PC-3 (cell line): Measurements from ENCODE around the gene STRADA.

Experiments used
- EZH2 ChIP-seq: fragments of 300-600 bp; sonication (generic); IDR thresholded peaks from one replicate; pipeline ENCODE4 v1.6.1; 2017; ENCODE audit warnings: antibody characterized with exemption, mild to moderate bottlenecking, low read length; ENCODE audit not compliant: unreplicated experiment
- TF ChIP-seq, protein P1 (sequence below): fragments of 300-600 bp; sonication (generic); conservative IDR thresholded peaks from 2 replicates; pipeline ENCODE4 v1.5.1; 2017; ENCODE audit warnings: antibody characterized with exemption, low read depth, mild to moderate bottlenecking, low read length

DNA sequence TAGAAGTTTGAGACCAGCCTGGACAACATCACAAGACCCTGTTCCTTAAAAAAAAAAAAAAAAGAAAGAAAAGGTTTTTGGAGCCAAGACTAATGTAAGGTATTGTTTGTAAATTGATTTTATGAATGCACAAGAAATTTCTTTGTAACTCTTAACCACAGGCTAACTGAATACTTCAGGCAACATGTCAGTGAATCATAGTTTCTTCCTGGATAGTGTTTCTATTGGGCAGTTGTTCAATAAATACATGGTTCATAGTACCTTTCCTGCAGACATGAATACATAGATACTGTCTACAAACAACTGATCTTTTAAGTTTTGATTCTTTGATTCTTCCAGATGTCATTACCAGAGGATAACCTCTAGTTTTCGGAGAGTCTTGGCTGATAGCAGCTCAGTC is 44.0 kb upstream of the STRADA start:
- TF ChIP-seq, protein P1, sequence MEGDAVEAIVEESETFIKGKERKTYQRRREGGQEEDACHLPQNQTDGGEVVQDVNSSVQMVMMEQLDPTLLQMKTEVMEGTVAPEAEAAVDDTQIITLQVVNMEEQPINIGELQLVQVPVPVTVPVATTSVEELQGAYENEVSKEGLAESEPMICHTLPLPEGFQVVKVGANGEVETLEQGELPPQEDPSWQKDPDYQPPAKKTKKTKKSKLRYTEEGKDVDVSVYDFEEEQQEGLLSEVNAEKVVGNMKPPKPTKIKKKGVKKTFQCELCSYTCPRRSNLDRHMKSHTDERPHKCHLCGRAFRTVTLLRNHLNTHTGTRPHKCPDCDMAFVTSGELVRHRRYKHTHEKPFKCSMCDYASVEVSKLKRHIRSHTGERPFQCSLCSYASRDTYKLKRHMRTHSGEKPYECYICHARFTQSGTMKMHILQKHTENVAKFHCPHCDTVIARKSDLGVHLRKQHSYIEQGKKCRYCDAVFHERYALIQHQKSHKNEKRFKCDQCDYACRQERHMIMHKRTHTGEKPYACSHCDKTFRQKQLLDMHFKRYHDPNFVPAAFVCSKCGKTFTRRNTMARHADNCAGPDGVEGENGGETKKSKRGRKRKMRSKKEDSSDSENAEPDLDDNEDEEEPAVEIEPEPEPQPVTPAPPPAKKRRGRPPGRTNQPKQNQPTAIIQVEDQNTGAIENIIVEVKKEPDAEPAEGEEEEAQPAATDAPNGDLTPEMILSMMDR: no peak
- TF ChIP-seq EZH2: no peak
